Epidermal melanocyte (primary cell): ENCODE measurements around the gene NUDT22.

ENCODE experiments used
- DNase-seq: peaks from one replicate; pipeline ENCODE4 v3.0.0; 2011; ENCODE audit warnings: low spot score; ENCODE audit not compliant: insufficient read length

NUDT22 gene

GRCh38 chr11:64254326-64254725 is 28.3 kb downstream of the NUDT22 start:
- no peak for DNase-seq

GRCh38 chr11:64255135-64256128 is 29.4 kb downstream of the NUDT22 start:
- DNase-seq = no peak

GRCh38 chr11:64256300-64256699 is 30.2 kb downstream of the NUDT22 start:
- DNase-seq = no peak

GRCh38 chr11:64258356-64258755 is 32.3 kb downstream of the NUDT22 start:
- no peak for DNase-seq

GRCh38 chr11:64258946-64259532 is 33.0 kb downstream of the NUDT22 start:
- DNase-seq = no peak

GRCh38 chr11:64259533-64260067 is 33.5 kb downstream of the NUDT22 start:
- no peak for DNase-seq

GRCh38 chr11:64260147-64260708 is 34.2 kb downstream of the NUDT22 start:
- no peak for DNase-seq

- no peak for DNase-seq
Observed at GRCh38 chr11:64261556-64262080, 35.5 kb downstream of the NUDT22 start.

GRCh38 chr11:64262271-64263002 is 36.4 kb downstream of the NUDT22 start:
- no peak for DNase-seq

- no peak for DNase-seq
Observed at GRCh38 chr11:64263021-64263946, 37.2 kb downstream of the NUDT22 start.

- DNase-seq = no peak
Observed at GRCh38 chr11:64263947-64264317, 37.9 kb downstream of the NUDT22 start.

- DNase-seq = no peak
Observed at GRCh38 chr11:64264371-64264852, 38.3 kb downstream of the NUDT22 start.

- no peak for DNase-seq
Observed at GRCh38 chr11:64265176-64266160, 39.4 kb downstream of the NUDT22 start.

- DNase-seq = no peak
Observed at GRCh38 chr11:64266339-64266738, 40.3 kb downstream of the NUDT22 start.

- no peak for DNase-seq
Observed at GRCh38 chr11:64267207-64267945, 41.3 kb downstream of the NUDT22 start.

- DNase-seq = no peak
Observed at GRCh38 chr11:64268025-64268892, 42.2 kb downstream of the NUDT22 start.
